HepG2 (cell line): ENCODE data around the gene C3orf38. TPM values are rescaled to one million over a fixed set of nuclear protein-coding genes. Genes with fewer than 3 reads are reported as not detected.

Experiments used
- ATAC-seq: fragments of 200-7000 bp; cut with Tn5 transposase; 3 replicates; pipeline ENCODE4 v1.9.1; 2020; ENCODE audit warnings: mild to moderate bottlenecking, moderate library complexity
- BruUV-seq: library from RNA; stranded (reverse); fragments of 400-500 nt; replicated peaks from 2 replicates; lab custom pipeline; 2021; lab: Mats Ljungman, UMichigan
- CTCF ChIA-PET: fragments of 300-600 bp; formaldehyde crosslinking; extraction: SDS; loops from one replicate; lab custom pipeline; 2021; ENCODE audit warnings: low total read pairs, inconsistent platforms, low intra/inter-chr PET ratio; lab: Yijun Ruan, JAX
- POLR2A ChIA-PET: fragments of 350-600 bp; sonication (Branson Sonifier 250); formaldehyde crosslinking; loops from one replicate; lab custom pipeline; 2020; ENCODE audit warnings: antibody characterized with exemption, inconsistent platforms; lab: Yijun Ruan, JAX
- DNase-seq: peaks from one replicate; pipeline ENCODE4 v3.0.0-alpha.2; 2015; ENCODE audit warnings: low spot score
- FAIRE-seq: peaks from 3 replicates; lab custom pipeline; 2011; peaks lifted over from hg19 to GRCh38; lab: Jason Lieb, UNC
- H2AFZ ChIP-seq: one replicate; pipeline ENCODE4 v1.6.1; 2011; ENCODE audit warnings: low read length, inconsistent platforms
- H3K27ac ChIP-seq: fragments of 300-600 bp; 3 replicates; pipeline ENCODE4 v1.8.0; 2011; ENCODE audit warnings: mixed run types, mild to moderate bottlenecking, mixed read lengths, low read length, inconsistent platforms; ENCODE audit not compliant: insufficient read depth; ENCODE audit errors: extremely low read length
- H3K27me3 ChIP-seq, 2 experiments: fragments of 200-600 bp in 1 of 2; 2 replicates in 1 of 2; 3 replicates in 1 of 2; pipeline versions ENCODE4 v1.6.0 to v1.8.0; 2011; ENCODE audit warnings: low read length in 2 of 2, mild to moderate bottlenecking in 2 of 2, moderate library complexity in 2 of 2, inconsistent platforms in 1 of 2; ENCODE audit not compliant: insufficient read depth in 2 of 2, control insufficient read depth in 1 of 2
- H3K36me3 ChIP-seq, 2 experiments: fragments of 200-600 bp in 1 of 2; replicated peaks in 1 of 2; 2 replicates in 1 of 2; 3 replicates in 1 of 2; pipeline versions ENCODE4 v1.5.1 to v1.8.0; 2011; ENCODE audit warnings: low read length in 2 of 2, inconsistent platforms in 1 of 2; ENCODE audit not compliant: insufficient read depth in 2 of 2, control insufficient read depth in 1 of 2
- H3K4me1 ChIP-seq: 2 replicates; pipeline ENCODE4 v1.5.1; 2012; ENCODE audit warnings: low read length, inconsistent platforms; ENCODE audit not compliant: insufficient read depth
- H3K4me2 ChIP-seq: 2 replicates; pipeline ENCODE4 v1.6.0; 2011; ENCODE audit warnings: low read depth, low read length, inconsistent platforms
- H3K4me3 ChIP-seq, 3 experiments: fragments of 200-600 bp in 1 of 3; sonication (generic), shearing (Covaris generic) in 1 of 3; replicated peaks in 1 of 3; 2 replicates each; pipeline ENCODE4 v1.5.1; 2011 to 2016; ENCODE audit warnings: low read length in 3 of 3, inconsistent platforms in 2 of 3, low read depth in 2 of 3, mild to moderate bottlenecking in 2 of 3, control low read depth in 1 of 3, mixed read lengths in 1 of 3; ENCODE audit not compliant: insufficient read depth in 1 of 3
- H3K79me2 ChIP-seq: one replicate; pipeline ENCODE4 v1.6.1; 2011; ENCODE audit warnings: low read length, inconsistent platforms; ENCODE audit not compliant: insufficient read depth
- H3K9ac ChIP-seq: 2 replicates; pipeline ENCODE4 v1.6.0; 2011; ENCODE audit warnings: mild to moderate bottlenecking, low read depth, low read length, inconsistent platforms; ENCODE audit not compliant: insufficient read depth
- H3K9me3 ChIP-seq: 2 replicates; pipeline ENCODE4 v1.5.1; 2012; ENCODE audit warnings: mild to moderate bottlenecking, low read length
- H4K20me1 ChIP-seq: 2 replicates; pipeline ENCODE4 v1.6.0; 2011; ENCODE audit warnings: inconsistent platforms, mild to moderate bottlenecking, low read length, moderate library complexity; ENCODE audit not compliant: insufficient read depth
- FUBP1 ChIP-seq: sonication (generic); formaldehyde crosslinking; IDR thresholded peaks from 2 replicates; pipeline ENCODE4 v1.5.1; 2020; ENCODE audit warnings: missing genetic modification reagents, mild to moderate bottlenecking, borderline replicate concordance
- GPBP1L1 ChIP-seq: sonication (generic); formaldehyde crosslinking; IDR thresholded peaks from 2 replicates; pipeline ENCODE4 v1.5.0; 2020; ENCODE audit warnings: mild to moderate bottlenecking, missing genetic modification reagents
- HINFP ChIP-seq: sonication (generic); formaldehyde crosslinking; IDR thresholded peaks from 2 replicates; pipeline ENCODE4 v1.4.0; 2020; ENCODE audit warnings: low read depth, mild to moderate bottlenecking, missing genetic modification reagents
- LBX2 ChIP-seq: sonication (generic); formaldehyde crosslinking; IDR thresholded peaks from 2 replicates; pipeline ENCODE4 v1.5.0; 2020; ENCODE audit warnings: missing genetic modification reagents, mild to moderate bottlenecking, borderline replicate concordance
- MZF1 ChIP-seq: sonication (generic); formaldehyde crosslinking; IDR thresholded peaks from 2 replicates; pipeline ENCODE4 v1.8.1; 2023; ENCODE audit warnings: mild to moderate bottlenecking, missing genetic modification reagents, borderline replicate concordance
- PITX1 ChIP-seq: sonication (generic); formaldehyde crosslinking; IDR thresholded peaks from 2 replicates; pipeline ENCODE4 v1.5.1; 2020; ENCODE audit warnings: mild to moderate bottlenecking, missing genetic modification reagents
- RARA ChIP-seq: IDR thresholded peaks from 2 replicates; pipeline ENCODE4 v1.6.1; 2016; ENCODE audit warnings: missing genetic modification reagents, missing compliant biosample characterization
- RNF2 ChIP-seq: fragments of 450-650 bp; conservative IDR thresholded peaks from 2 replicates; pipeline ENCODE4 v1.6.1; 2016; ENCODE audit warnings: low read depth
- RNF219 ChIP-seq: sonication (generic); formaldehyde crosslinking; IDR thresholded peaks from 2 replicates; pipeline ENCODE4 v1.5.0; 2020; ENCODE audit warnings: mild to moderate bottlenecking, missing genetic modification reagents
- RORA ChIP-seq: sonication (generic); formaldehyde crosslinking; IDR thresholded peaks from 2 replicates; pipeline ENCODE4 v1.5.0; 2020; ENCODE audit warnings: mild to moderate bottlenecking, missing genetic modification reagents, moderate library complexity
- TCF7 ChIP-seq: sonication (generic); IDR thresholded peaks from 2 replicates; pipeline ENCODE4 v1.6.1; 2016; ENCODE audit warnings: antibody characterized with exemption, low read depth
- THAP11 ChIP-seq: IDR thresholded peaks from 2 replicates; pipeline ENCODE4 v1.6.1; 2016; ENCODE audit warnings: missing biosample characterization, missing genetic modification reagents
- USF2 ChIP-seq, 2 experiments: sonication (generic) in 1 of 2; formaldehyde crosslinking in 1 of 2; IDR thresholded peaks; 2 replicates each; pipeline versions ENCODE4 v1.5.1 to v1.6.1; 2011 to 2020; ENCODE audit warnings: borderline replicate concordance in 1 of 2, low read depth in 1 of 2, low read length in 1 of 2, mild to moderate bottlenecking in 1 of 2, missing genetic modification reagents in 1 of 2, moderate library complexity in 1 of 2
- ZKSCAN5 ChIP-seq: sonication (generic); formaldehyde crosslinking; IDR thresholded peaks from 2 replicates; pipeline ENCODE4 v1.5.1; 2020; ENCODE audit warnings: mild to moderate bottlenecking, missing genetic modification reagents
- ZNF749 ChIP-seq: sonication (generic); formaldehyde crosslinking; IDR thresholded peaks from 2 replicates; pipeline ENCODE4 v1.8.0; 2022; ENCODE audit warnings: mild to moderate bottlenecking, missing genetic modification reagents, moderate library complexity, borderline replicate concordance
- WGBS: methylation state at CpG from one replicate; pipeline ENCODE4 v1.1.6; 2017; ENCODE audit warnings: low lambda C conversion rate; 5-methylcytosine and 5-hydroxymethylcytosine counted together
- in situ Hi-C: cut with HindIII; loops from 2 replicates; pipeline ENCODE4 v1.10.0; 2017; ENCODE audit warnings: low pct_unique_long_range_greater_than_20kb; ENCODE audit not compliant: extremely low pct_ligation_motif_present
- intact Hi-C: fragments of 100-400 bp; cut with micrococcal nuclease; formaldehyde crosslinking; loops from one replicate; pipeline ENCODE4 v1.10.0; 2022; ENCODE audit not compliant: unreplicated experiment
- polyA plus RNA-seq, 8 experiments: library from polyadenylated mRNA; depleted of rRNA in 3 of 8; stranded (reverse) in 7 of 8; unstranded in 1 of 8; fragments of >200 nt; fragmentation: Illumina TruSeq in 4 of 8; extraction: Trizol in 4 of 8; gene quantifications; 2 replicates each; pipeline versions ENCODE4 v1.2.1 to v1.2.3, GENCODE V29; 2011 to 2016; ENCODE audit warnings: low read depth in 4 of 8, missing spikeins in 1 of 8, mixed read lengths in 1 of 8; ENCODE audit not compliant: insufficient read depth in 1 of 8
- total RNA-seq, 5 experiments: library from RNA; depleted of rRNA; stranded (reverse); fragments of >200 nt; fragmentation: Illumina TruSeq; extraction: Trizol; gene quantifications; 2 replicates each; pipeline ENCODE4 v1.2.3, GENCODE V29; 2016; ENCODE audit warnings: low read depth in 1 of 5

The C3orf38 gene
- total and polyA plus RNA-seq, 2 of the 13 experiments (the other 11 are each of a cell fraction or from before 2014, with no cell fraction given) = 6.0 to 17.5 TPM

GRCh38 chr3:88167704-88168103 lies 17.9 kb downstream of the C3orf38 start:
- no peaks in the 10 kb centered on the region for H3K36me3 ChIP-seq
- no peaks in the 10 kb centered on the region for H3K4me1 ChIP-seq
- no peak for FAIRE-seq
- H3K79me2 ChIP-seq = no peaks in the 10 kb centered on the region
- POLR2A ChIA-PET = no interaction called here
- DNase-seq = no peak
- TF ChIP-seq RARA (CRISPR knock-in tag) (no peak), HINFP (no peak), ZNF749 (no peak), RORA (no peak), FUBP1 (CRISPR knock-in tag) (no peak), RNF2 (no peak), PITX1 (CRISPR knock-in tag) (no peak), THAP11 (CRISPR knock-in tag) (no peak), MZF1 (no peak), RNF219 (no peak), TCF7 (no peak), GPBP1L1 (CRISPR knock-in tag) (no peak), ZKSCAN5 (CRISPR knock-in tag) (no peak), LBX2 (CRISPR knock-in tag) (no peak), USF2 (IDR thresholded peaks at IDR 0.05; ENCODE audit: low read depth, low read length) (no peak), USF2 (CRISPR knock-in tag; IDR thresholded peaks at IDR 0.05; ENCODE audit: borderline replicate concordance) (no peak)
- H3K27ac ChIP-seq = no peak overlapping the region
- no peaks in the 10 kb centered on the region for H3K27me3 ChIP-seq
- in situ Hi-C loops (no loop called here), intact Hi-C loops (no loop called here)
- H3K9ac ChIP-seq = no peak overlapping the region
- no peak overlapping the region for H2AFZ ChIP-seq
- CTCF ChIA-PET = no interaction called here
- BruUV-seq = no TSS peak
- no peaks in the 10 kb centered on the region for H3K9me3 ChIP-seq
- H3K4me2 ChIP-seq = no peak overlapping the region
- no peak overlapping the region for H3K4me3 ChIP-seq
- no peak for ATAC-seq
- no peaks in the 10 kb centered on the region for H4K20me1 ChIP-seq
- WGBS = 95% methylated on average over 2 of the region's 2 CpGs
